Stimulated activated CD8-positive, alpha-beta memory T cell treated with anti-CD3 and anti-CD28 coated beads, Interleukin-12 subunit alpha, Interleukin-12 subunit beta, amount 100 ng/mL, for 4 hours (primary cell): Measurements from ENCODE around the gene C1orf35.

ENCODE experiments used
- DNase-seq: peaks from one replicate; pipeline ENCODE4 v3.0.0-alpha.2; 2020; ENCODE audit warnings: low read depth

The C1orf35 gene

GRCh38 chr1:228109073-228109961 lies 6.2 kb upstream of the C1orf35 start, which contains the start of gene MRPL55:
MRPL55 (minus strand) TSS chr1:228109299; CDS start chr1:228108260, 1,039 bp downstream.
- peak; percentile 99 for DNase-seq

GRCh38 chr1:228108742-228109072 lies 5.6 kb upstream of the C1orf35 start:
- no peak for DNase-seq

- DNase-seq, result no peak
Measured at GRCh38 chr1:228108055-228108690, 5.0 kb upstream of the C1orf35 start.

GRCh38 chr1:228107636-228108035 lies 4.5 kb upstream of the C1orf35 start:
- no peak for DNase-seq

- no peak for DNase-seq
Measured at GRCh38 chr1:228106800-228107054, 3.6 kb upstream of the C1orf35 start.

- no peak for DNase-seq
Measured at GRCh38 chr1:228105996-228106799, 3.1 kb upstream of the C1orf35 start.

GRCh38 chr1:228105270-228105995 lies 2.3 kb upstream of the C1orf35 start:
- no peak for DNase-seq

GRCh38 chr1:228104526-228105269 lies 1.6 kb upstream of the C1orf35 start:
- no peak for DNase-seq

GRCh38 chr1:228101994-228102790 lies 933 bp downstream of the C1orf35 start:
- peak; percentile 34 for DNase-seq

GRCh38 chr1:228101614-228101993 lies 1.5 kb downstream of the C1orf35 start:
- DNase-seq, result no peak

GRCh38 chr1:228100822-228101613 lies 2.1 kb downstream of the C1orf35 start:
- DNase-seq, result no peak

- no peak for DNase-seq
Measured at GRCh38 chr1:228099331-228099732, 3.8 kb downstream of the C1orf35 start.

- DNase-seq, result no peak
Measured at GRCh38 chr1:228098323-228098931, 4.7 kb downstream of the C1orf35 start.

- no peak for DNase-seq
Measured at GRCh38 chr1:228097333-228098081, 5.6 kb downstream of the C1orf35 start.

- no peak for DNase-seq
Measured at GRCh38 chr1:228096416-228097332, 6.5 kb downstream of the C1orf35 start.

- DNase-seq, result no peak
Measured at GRCh38 chr1:228095938-228096337, 7.2 kb downstream of the C1orf35 start.

GRCh38 chr1:228095161-228095560 lies 8.0 kb downstream of the C1orf35 start:
- DNase-seq, result no peak
